NCI-H1092 (cell line): ENCODE measurements around the gene GAS6.

ENCODE experiments used
- DNase-seq: peaks from one replicate; lab custom pipeline; 2025; lab: John Stamatoyannopoulos, UW

GAS6 gene

GRCh38 chr13:113887700-113888201 lies 23.9 kb upstream of the GAS6 start:
- DNase-seq, result no peak

GRCh38 chr13:113886561-113887112 lies 22.8 kb upstream of the GAS6 start:
- DNase-seq, result no peak

GRCh38 chr13:113884821-113885220 lies 20.9 kb upstream of the GAS6 start:
- DNase-seq, result no peak

- no peak for DNase-seq
Observed at GRCh38 chr13:113883921-113884804, 20.3 kb upstream of the GAS6 start.

DNA sequence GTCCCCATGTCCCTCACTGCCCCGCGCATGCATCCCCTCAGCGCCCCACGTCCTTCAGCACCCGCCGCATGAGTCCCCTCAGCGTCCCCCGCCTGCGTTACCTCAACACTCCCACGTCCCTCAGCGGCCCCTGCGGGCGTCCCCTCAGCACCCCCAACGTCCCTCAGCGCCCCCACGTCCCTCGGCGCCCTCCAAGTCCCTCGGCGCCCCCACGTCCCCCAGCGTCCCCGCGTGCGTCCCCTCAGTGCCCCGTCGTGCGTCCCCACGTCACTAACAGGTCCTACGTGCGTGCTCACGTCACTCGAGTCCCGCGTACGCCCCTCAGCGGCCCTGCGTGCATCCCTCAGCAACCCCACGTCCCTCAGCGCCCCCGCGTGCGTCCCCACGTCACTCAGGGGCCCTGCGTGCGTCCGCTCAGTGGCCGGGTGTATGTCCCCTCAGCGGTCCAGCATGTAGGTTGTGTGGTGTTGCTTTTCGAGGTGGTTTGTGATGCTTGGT lies 19.5 kb upstream of the GAS6 start:
- DNase-seq, result no peak

DNA sequence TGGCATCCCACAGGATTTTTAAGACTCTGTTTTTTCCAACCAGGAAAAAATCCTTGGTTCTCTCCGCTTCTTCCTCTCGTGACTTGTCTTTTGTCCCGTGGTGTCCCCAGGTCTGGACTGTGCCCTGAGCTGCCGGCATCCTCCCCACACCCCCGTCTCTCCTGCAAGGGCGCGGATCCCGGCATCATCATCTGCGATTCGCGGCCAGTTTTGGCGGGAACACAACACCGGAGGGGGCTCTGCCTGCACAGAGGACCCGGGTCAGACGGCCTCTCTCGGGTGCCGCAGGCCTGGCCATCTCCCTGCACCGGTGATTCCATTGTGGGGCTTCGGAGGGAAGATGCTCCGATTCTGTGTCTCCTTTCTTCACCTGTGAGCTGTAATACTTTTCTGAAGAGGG lies 18.8 kb upstream of the GAS6 start:
- no peak for DNase-seq

- no peak for DNase-seq
Observed at GRCh38 chr13:113882267-113882630, 18.4 kb upstream of the GAS6 start.

DNA sequence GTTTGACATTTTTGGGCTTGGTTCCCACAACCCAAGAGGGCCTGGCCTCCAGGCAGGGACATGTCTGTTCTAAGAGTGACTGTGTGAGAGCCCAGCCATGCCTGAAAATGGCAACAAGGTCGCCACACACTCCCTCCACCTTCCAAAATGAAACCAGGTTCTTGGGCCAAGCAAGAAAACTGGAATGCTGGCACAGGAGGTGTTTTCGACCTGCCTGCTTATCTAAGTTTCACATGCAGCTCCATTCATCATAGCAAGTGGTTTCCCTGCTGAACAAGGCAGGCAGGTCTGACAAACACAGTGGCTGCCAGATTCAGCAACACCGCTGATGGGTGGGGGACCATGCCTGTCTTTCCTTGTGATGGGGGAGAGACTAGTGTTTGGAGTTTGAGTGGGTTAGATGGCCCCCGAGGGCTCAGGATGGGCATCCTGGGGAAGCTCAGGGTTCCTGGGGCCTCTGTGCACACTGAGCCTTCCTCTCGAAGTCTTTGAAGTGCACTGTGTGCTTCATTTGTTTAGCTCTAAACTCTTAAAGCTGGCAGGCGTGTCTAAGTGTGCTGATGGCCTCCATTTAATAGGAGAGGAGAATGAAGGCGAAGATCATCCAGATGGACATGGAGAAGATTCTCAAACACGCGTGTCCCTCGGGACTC lies 17.9 kb upstream of the GAS6 start:
- no peak for DNase-seq

DNA sequence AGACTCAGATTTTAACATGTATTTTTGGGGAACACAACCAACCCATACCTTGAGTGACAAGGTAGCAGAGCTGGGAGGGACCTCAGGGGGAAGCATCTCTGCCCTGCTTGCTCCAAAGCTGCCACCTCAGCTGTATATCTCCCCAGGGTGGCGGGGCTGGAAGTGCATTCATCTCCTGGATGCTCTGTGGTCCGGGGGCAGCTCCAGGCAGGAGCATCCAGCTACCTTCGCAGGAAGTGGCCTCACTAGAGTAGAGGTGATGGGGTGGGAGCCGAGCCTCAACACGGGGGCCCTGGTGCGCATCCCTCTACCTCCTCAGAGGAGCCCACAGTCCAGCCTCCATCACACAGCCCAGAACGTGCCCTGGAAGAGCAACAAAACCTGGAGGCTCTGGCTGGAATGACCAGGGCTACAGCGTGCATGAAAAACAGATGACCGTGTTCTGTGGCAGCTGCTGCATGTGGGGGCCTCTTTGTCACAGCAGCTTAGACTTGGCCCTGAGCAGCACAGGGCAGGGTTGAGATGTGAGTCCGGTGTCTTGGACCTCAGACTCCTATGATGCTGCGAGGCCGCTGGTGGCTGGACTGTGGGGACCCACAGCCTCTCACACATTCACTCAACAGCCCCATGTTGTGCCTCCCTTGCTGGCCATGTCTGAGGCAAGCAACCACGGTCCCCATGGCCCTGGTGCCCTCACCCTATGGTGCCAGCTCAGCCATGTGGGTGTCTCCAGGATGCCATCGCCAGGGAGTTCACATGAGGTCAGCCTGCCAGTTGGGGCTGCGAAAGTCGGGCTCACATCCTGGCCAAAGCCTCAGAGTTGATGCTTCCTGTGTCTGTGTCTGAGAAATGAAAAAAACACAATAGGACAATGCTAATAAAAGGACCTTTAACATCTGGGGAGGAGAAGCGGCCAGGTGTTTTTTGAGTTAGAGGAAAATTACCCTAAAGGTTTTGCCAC lies 17.1 kb upstream of the GAS6 start:
- no peak for DNase-seq

DNA sequence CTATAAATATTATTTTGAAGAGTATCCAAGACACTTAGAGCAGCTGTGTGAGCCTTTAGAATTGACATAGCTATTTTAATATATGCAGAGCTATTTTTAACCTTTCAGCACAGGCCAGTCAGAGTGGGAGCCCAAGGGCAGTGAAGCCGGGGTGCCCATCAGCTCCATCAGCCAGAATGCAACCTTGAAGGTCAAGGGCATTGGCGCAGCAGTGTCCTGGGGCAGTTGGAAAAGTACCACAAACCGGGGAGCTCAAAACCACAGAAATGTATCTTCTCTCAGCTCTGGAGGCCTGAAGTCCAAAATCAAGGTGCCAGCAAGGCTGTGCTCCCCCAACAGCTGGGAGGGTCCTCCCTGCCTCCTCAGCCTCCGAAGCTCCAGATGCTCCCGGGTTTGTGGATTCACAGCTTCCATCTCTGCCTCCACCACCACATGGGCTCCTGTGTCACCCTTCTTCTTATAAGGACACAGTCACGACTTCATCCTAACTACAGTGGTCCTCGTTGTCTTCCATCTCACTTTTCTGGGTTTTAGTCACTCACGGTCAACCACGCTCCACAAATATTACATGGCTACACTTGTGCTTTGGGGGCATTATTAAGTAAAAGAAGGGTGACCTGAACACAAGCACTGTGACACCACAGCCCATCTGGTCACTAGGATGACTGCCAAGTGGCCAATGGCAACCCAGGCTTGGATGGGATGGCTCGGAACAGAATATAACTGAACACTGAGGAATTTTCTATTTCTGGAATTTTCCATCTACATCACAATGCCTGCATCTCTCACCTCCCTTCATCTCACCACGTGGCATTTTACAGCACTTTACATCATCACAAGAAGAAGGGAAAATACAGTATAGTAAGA lies 15.9 kb upstream of the GAS6 start:
- DNase-seq, result no peak

DNA sequence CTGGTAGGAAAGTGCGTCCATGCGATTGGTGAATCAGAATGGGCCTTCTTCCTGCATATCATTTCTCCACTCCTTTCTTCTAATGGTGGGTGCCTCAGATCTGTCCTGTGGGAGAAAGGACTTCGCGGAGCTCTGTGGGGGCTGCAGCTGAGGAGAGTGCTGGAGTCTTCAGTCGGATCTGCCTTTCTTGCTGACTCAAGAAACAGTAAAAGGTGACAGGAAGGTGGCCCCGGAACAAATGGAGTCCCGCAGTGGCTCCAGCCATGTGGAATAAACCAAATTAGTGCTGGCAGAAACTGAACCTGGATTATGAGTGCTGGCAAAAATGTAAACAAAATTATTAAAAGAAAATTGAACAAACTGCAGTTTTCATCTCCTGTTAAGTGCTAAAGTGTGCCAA lies 15.1 kb upstream of the GAS6 start:
- DNase-seq, result no peak

GRCh38 chr13:113877149-113877990 lies 13.5 kb upstream of the GAS6 start:
- no peak for DNase-seq

DNA sequence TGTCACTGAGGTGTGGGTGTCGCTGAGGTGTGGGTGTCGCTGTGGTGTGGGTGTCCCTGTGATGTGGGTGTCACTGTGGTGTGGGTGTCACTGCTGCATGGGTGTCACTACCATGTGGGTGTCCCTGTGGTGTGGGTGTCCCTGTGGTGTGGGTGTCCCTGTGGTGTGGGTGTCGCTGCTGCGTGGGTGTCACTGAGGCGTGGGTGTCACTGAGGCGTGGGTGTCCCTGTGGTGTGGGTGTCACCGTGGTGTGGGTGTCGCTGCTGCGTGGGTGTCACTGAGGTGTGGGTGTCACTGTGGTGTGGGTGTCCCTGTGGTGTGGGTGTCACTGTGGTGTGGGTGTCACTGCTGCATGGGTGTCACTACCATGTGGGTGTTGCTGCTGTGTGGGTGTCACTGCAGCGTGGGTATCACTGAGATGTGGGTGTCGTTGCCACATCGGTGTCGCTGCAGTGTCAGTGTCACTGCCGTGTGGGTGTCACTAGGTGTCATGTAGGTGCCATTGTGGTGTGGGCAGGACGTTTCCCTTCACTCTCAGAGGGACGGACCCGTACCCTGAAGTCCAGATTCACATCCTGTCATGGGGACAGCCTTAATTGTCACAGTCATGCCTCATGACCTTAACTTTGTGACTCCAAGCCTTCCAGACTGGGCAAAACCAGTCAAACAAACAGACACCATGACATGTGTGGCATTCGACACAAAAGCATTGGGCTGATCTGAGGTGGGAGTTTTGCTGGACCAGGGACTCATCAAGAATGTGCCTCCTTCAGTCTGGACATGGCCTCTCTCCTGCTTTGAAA lies 12.7 kb upstream of the GAS6 start:
- no peak for DNase-seq

DNA sequence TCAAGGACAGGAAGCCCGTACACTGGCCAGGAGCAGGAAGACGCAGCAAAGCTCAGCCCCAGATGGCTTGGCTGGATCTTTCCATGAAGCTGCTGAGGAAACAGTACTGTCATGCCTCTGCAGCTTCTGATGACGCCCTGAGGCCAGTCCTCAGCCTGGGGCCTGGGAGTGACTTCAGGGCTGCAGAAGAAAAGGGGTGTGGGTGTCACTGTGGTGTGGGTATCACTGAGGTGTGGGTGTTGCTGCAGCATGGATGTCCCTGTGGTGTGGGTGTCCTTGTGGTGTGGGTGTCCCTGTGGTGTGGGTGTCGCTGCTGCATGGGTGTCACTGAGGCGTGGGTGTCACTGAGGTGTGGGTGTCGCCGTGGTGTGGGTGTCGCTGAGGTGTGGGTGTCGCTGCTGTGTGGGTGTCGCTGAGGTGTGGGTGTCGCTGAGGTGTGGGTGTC lies 12.0 kb upstream of the GAS6 start:
- no peak for DNase-seq

DNA sequence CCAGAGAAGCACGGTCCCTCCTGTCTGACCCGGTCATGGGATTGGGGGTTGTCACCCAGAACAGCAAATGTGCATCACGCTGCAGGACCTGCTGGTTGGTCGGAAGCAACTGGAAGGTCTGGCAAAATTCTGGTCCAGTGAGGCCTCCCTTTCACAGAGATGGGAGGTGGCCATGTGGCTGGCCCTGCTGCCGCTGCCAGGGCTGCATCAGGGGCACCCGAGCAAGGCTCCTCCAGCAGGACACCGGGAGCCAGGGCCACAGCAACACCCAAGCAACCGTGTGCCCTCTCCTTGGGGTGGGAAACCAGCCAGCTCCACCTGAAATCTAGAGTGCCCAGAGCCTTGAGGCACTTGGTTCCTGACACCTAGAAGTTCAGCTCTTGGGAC lies 11.5 kb upstream of the GAS6 start:
- DNase-seq, result no peak

DNA sequence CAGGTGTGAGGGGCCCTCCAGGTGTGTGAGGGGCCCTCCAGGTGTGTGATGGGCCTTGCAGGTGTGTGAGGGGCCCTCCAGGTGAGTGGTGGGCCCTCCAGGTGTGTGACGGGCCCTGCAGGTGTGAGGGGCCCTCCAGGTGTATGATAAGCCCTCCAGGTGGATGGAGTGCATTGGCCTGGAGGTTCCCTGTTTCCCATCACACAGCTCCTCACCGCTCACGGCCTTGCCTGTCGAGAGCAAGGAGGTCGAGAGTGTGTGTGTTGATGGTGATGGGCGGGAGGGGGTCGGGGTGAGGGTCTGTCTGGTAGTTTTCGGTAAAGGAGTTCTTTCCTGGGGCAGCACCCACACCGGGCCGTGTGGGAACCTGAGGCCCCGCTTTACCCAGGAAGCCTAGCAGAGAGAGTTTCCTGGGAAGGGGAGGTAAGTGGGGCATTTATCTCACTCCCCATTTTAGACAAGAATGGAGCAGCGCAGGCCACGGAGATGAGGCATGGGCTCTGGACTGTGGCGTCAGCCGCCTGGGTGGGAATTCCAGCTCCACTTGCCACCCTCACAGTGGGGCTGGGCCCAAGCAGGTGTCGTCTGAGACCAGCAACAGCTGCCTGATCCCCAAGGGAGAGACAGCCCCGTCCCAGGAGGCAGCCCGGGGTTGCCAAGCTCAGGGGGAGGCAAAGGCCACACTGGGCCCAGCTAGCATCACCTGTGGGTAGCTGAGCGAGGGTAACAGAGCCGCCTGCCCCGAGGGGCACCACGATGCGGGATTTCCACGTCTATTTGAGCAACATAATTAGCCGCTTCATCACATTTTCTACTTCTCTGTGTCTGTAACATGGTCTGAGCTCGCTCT lies 10.9 kb upstream of the GAS6 start:
- DNase-seq, result no peak

GRCh38 chr13:113874177-113874576 lies 10.3 kb upstream of the GAS6 start:
- DNase-seq, result no peak

DNA sequence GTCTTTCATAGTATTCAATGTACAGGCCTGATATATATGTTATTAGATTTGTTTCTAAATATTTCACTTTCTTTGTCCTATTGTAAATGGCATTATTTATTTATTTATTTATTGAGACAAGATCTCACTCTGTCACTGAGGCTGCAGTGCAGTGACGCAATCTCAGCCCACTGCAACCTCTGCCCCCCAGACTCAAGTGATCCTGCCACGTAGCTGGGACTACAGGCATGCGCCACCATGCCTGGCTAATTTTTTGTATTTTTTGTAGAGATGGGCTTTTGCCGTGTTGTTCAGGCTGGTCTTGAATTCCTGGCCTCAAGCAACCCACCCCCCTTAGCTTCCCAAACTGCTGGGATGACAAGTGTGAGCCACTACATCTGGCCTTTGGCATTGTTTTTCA lies 5.4 kb upstream of the GAS6 start:
- no peak for DNase-seq
